HepG2 (cell line): ENCODE results near the gene ZCCHC24. TPM values are rescaled to one million over a fixed set of nuclear protein-coding genes. Genes with fewer than 3 reads are reported as not detected.

Source experiments
- ATAC-seq: fragments of 200-7000 bp; cut with Tn5 transposase; 3 replicates; pipeline ENCODE4 v1.9.1; 2020; ENCODE audit warnings: mild to moderate bottlenecking, moderate library complexity
- BruUV-seq: library from RNA; stranded (reverse); fragments of 400-500 nt; replicated peaks from 2 replicates; lab custom pipeline; 2021; lab: Mats Ljungman, UMichigan
- CTCF ChIA-PET: fragments of 300-600 bp; formaldehyde crosslinking; extraction: SDS; loops from one replicate; lab custom pipeline; 2021; ENCODE audit warnings: low total read pairs, inconsistent platforms, low intra/inter-chr PET ratio; lab: Yijun Ruan, JAX
- POLR2A ChIA-PET: fragments of 350-600 bp; sonication (Branson Sonifier 250); formaldehyde crosslinking; loops from one replicate; lab custom pipeline; 2020; ENCODE audit warnings: antibody characterized with exemption, inconsistent platforms; lab: Yijun Ruan, JAX
- DNase-seq: peaks from one replicate; pipeline ENCODE4 v3.0.0-alpha.2; 2015; ENCODE audit warnings: low spot score
- FAIRE-seq: peaks from 3 replicates; lab custom pipeline; 2011; peaks lifted over from hg19 to GRCh38; lab: Jason Lieb, UNC
- H2AFZ ChIP-seq: one replicate; pipeline ENCODE4 v1.6.1; 2011; ENCODE audit warnings: low read length, inconsistent platforms
- H3K27ac ChIP-seq: fragments of 300-600 bp; 3 replicates; pipeline ENCODE4 v1.8.0; 2011; ENCODE audit warnings: mixed run types, mild to moderate bottlenecking, mixed read lengths, low read length, inconsistent platforms; ENCODE audit not compliant: insufficient read depth; ENCODE audit errors: extremely low read length
- H3K27me3 ChIP-seq, 2 experiments: fragments of 200-600 bp in 1 of 2; 2 replicates in 1 of 2; 3 replicates in 1 of 2; pipeline versions ENCODE4 v1.6.0 to v1.8.0; 2011; ENCODE audit warnings: low read length in 2 of 2, mild to moderate bottlenecking in 2 of 2, moderate library complexity in 2 of 2, inconsistent platforms in 1 of 2; ENCODE audit not compliant: insufficient read depth in 2 of 2, control insufficient read depth in 1 of 2
- H3K36me3 ChIP-seq, 2 experiments: fragments of 200-600 bp in 1 of 2; replicated peaks in 1 of 2; 2 replicates in 1 of 2; 3 replicates in 1 of 2; pipeline versions ENCODE4 v1.5.1 to v1.8.0; 2011; ENCODE audit warnings: low read length in 2 of 2, inconsistent platforms in 1 of 2; ENCODE audit not compliant: insufficient read depth in 2 of 2, control insufficient read depth in 1 of 2
- H3K4me1 ChIP-seq: 2 replicates; pipeline ENCODE4 v1.5.1; 2012; ENCODE audit warnings: low read length, inconsistent platforms; ENCODE audit not compliant: insufficient read depth
- H3K4me2 ChIP-seq: 2 replicates; pipeline ENCODE4 v1.6.0; 2011; ENCODE audit warnings: low read depth, low read length, inconsistent platforms
- H3K4me3 ChIP-seq, 3 experiments: fragments of 200-600 bp in 1 of 3; sonication (generic), shearing (Covaris generic) in 1 of 3; replicated peaks in 1 of 3; 2 replicates each; pipeline ENCODE4 v1.5.1; 2011 to 2016; ENCODE audit warnings: low read length in 3 of 3, inconsistent platforms in 2 of 3, low read depth in 2 of 3, mild to moderate bottlenecking in 2 of 3, control low read depth in 1 of 3, mixed read lengths in 1 of 3; ENCODE audit not compliant: insufficient read depth in 1 of 3
- H3K79me2 ChIP-seq: one replicate; pipeline ENCODE4 v1.6.1; 2011; ENCODE audit warnings: low read length, inconsistent platforms; ENCODE audit not compliant: insufficient read depth
- H3K9ac ChIP-seq: 2 replicates; pipeline ENCODE4 v1.6.0; 2011; ENCODE audit warnings: mild to moderate bottlenecking, low read depth, low read length, inconsistent platforms; ENCODE audit not compliant: insufficient read depth
- H3K9me3 ChIP-seq: 2 replicates; pipeline ENCODE4 v1.5.1; 2012; ENCODE audit warnings: mild to moderate bottlenecking, low read length
- H4K20me1 ChIP-seq: 2 replicates; pipeline ENCODE4 v1.6.0; 2011; ENCODE audit warnings: inconsistent platforms, mild to moderate bottlenecking, low read length, moderate library complexity; ENCODE audit not compliant: insufficient read depth
- POLR2A ChIP-seq, 2 experiments: IDR thresholded peaks; 2 replicates each; pipeline ENCODE4 v1.6.1; 2011; ENCODE audit warnings: low read depth in 2 of 2, low read length in 2 of 2, mild to moderate bottlenecking in 1 of 2, moderate library complexity in 1 of 2; ENCODE audit not compliant: insufficient read depth in 1 of 2
- ZNF343 ChIP-seq: sonication (generic); formaldehyde crosslinking; IDR thresholded peaks from 2 replicates; pipeline ENCODE4 v1.4.0; 2020; ENCODE audit warnings: mild to moderate bottlenecking, missing genetic modification reagents
- ZNF362 ChIP-seq: sonication (generic); formaldehyde crosslinking; IDR thresholded peaks from 2 replicates; pipeline ENCODE4 v1.4.0; 2020; ENCODE audit warnings: missing genetic modification reagents, mild to moderate bottlenecking, borderline replicate concordance
- ZNF503 ChIP-seq: sonication (generic); formaldehyde crosslinking; IDR thresholded peaks from 2 replicates; pipeline ENCODE4 v1.4.0; 2020; ENCODE audit warnings: missing genetic modification reagents
- ZNF687 ChIP-seq: sonication (generic); formaldehyde crosslinking; IDR thresholded peaks from 2 replicates; pipeline ENCODE4 v1.5.1; 2020; ENCODE audit warnings: mild to moderate bottlenecking, missing genetic modification reagents, moderate library complexity
- ZNF768 ChIP-seq: sonication (generic); formaldehyde crosslinking; IDR thresholded peaks from 2 replicates; pipeline ENCODE4 v1.4.0; 2020; ENCODE audit warnings: missing genetic modification reagents
- WGBS: methylation state at CpG from one replicate; pipeline ENCODE4 v1.1.6; 2017; ENCODE audit warnings: low lambda C conversion rate; 5-methylcytosine and 5-hydroxymethylcytosine counted together
- in situ Hi-C: cut with HindIII; loops from 2 replicates; pipeline ENCODE4 v1.10.0; 2017; ENCODE audit warnings: low pct_unique_long_range_greater_than_20kb; ENCODE audit not compliant: extremely low pct_ligation_motif_present
- intact Hi-C: fragments of 100-400 bp; cut with micrococcal nuclease; formaldehyde crosslinking; loops from one replicate; pipeline ENCODE4 v1.10.0; 2022; ENCODE audit not compliant: unreplicated experiment
- polyA plus RNA-seq, 8 experiments: library from polyadenylated mRNA; depleted of rRNA in 3 of 8; stranded (reverse) in 7 of 8; unstranded in 1 of 8; fragments of >200 nt; fragmentation: Illumina TruSeq in 4 of 8; extraction: Trizol in 4 of 8; gene quantifications; 2 replicates each; pipeline versions ENCODE4 v1.2.1 to v1.2.3, GENCODE V29; 2011 to 2016; ENCODE audit warnings: low read depth in 4 of 8, missing spikeins in 1 of 8, mixed read lengths in 1 of 8; ENCODE audit not compliant: insufficient read depth in 1 of 8
- total RNA-seq, 5 experiments: library from RNA; depleted of rRNA; stranded (reverse); fragments of >200 nt; fragmentation: Illumina TruSeq; extraction: Trizol; gene quantifications; 2 replicates each; pipeline ENCODE4 v1.2.3, GENCODE V29; 2016; ENCODE audit warnings: low read depth in 1 of 5
- TF ChIP-seq, protein P1 (sequence below): sonication (generic); formaldehyde crosslinking; IDR thresholded peaks from 2 replicates; pipeline ENCODE4 v1.9.0; 2021; ENCODE audit warnings: missing genetic modification reagents, mild to moderate bottlenecking, borderline replicate concordance
- TF ChIP-seq, protein P2 (sequence below): sonication (generic); formaldehyde crosslinking; IDR thresholded peaks from 2 replicates; pipeline ENCODE4 v1.5.0; 2020; ENCODE audit warnings: mild to moderate bottlenecking, missing genetic modification reagents

ZCCHC24 gene
- total and polyA plus RNA-seq, 2 of the 13 experiments (the other 11 are each of a cell fraction or from before 2014, with no cell fraction given), result 3.1 to 7.9 TPM

DNA sequence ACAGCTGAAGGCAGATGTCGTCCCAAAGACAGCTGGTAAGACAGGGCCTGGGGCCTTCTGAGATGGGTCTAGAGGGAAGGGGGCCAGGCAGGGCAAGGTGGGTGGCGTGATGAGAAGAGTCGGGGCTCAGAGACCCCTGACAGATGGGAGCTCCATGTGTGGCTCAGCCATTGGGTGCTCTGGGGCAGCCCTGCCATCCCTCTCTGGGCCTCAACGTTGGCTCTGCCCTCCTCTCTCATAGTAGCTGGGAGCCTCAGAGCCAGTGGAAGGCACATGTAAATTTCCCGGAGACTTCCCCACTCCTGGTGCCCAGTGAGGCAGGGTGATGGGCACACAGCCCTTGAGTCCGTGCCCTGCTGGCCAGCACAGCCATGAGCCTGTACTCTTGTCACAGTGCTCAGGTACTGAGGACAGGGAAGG is 96.3 kb downstream of the ZCCHC24 start:
- FAIRE-seq (no peak), ATAC-seq (no peak), DNase-seq (no peak)
- intact Hi-C loops, result loop anchor here (10.0 kb wide), 1 partner anchor 54 kb away; no protein-coding TSS in a partner anchor
- ChIA-PET CTCF (no interaction called here), POLR2A (interaction anchor here (5.9 to 7.8 kb wide), 2 partner anchors 9 to 13 kb away, joined by 45 to 134 read pairs; no protein-coding TSS in a partner anchor)
- peak overlapping the region; percentile 75 to 85 (median 78) for H3K4me3 ChIP-seq
- in situ Hi-C loops, result no loop called here
- H3K36me3 ChIP-seq, result peaks cover 34 to 53% of the 10 kb centered on the region in 2 experiments
- H3K4me1 ChIP-seq, result peaks cover 68% of the 10 kb centered on the region
- H4K20me1 ChIP-seq, result peaks cover 50% of the 10 kb centered on the region
- peak overlapping the region; percentile 96 for H3K4me2 ChIP-seq
- H2AFZ ChIP-seq, result no peak overlapping the region
- TF ChIP-seq POLR2A (IDR thresholded peaks at IDR 0.05; ENCODE audit: insufficient read depth in 1 of 2, low read depth in 2 of 2, low read length in 2 of 2) (0 out of 4 replicates have a peak, but pooled peaks of 1 of the 2 experiments have one; percentile 5), ZNF362 (no peak), ZNF503 (CRISPR knock-in tag) (no peak), ZNF768 (CRISPR knock-in tag) (peak; percentile 26; the same call in 1 of the 2 replicates), ZNF343 (CRISPR knock-in tag) (0 out of 2 replicates have a peak, but pooled peaks have one; percentile 1), ZNF687 (CRISPR knock-in tag) (0 out of 2 replicates have a peak, but pooled peaks have one; percentile 1)
- TF ChIP-seq, protein P1, sequence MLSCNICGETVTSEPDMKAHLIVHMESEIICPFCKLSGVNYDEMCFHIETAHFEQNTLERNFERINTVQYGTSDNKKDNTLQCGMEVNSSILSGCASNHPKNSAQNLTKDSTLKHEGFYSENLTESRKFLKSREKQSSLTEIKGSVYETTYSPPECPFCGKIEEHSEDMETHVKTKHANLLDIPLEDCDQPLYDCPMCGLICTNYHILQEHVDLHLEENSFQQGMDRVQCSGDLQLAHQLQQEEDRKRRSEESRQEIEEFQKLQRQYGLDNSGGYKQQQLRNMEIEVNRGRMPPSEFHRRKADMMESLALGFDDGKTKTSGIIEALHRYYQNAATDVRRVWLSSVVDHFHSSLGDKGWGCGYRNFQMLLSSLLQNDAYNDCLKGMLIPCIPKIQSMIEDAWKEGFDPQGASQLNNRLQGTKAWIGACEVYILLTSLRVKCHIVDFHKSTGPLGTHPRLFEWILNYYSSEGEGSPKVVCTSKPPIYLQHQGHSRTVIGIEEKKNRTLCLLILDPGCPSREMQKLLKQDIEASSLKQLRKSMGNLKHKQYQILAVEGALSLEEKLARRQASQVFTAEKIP, result no peak
- TF ChIP-seq, protein P2, sequence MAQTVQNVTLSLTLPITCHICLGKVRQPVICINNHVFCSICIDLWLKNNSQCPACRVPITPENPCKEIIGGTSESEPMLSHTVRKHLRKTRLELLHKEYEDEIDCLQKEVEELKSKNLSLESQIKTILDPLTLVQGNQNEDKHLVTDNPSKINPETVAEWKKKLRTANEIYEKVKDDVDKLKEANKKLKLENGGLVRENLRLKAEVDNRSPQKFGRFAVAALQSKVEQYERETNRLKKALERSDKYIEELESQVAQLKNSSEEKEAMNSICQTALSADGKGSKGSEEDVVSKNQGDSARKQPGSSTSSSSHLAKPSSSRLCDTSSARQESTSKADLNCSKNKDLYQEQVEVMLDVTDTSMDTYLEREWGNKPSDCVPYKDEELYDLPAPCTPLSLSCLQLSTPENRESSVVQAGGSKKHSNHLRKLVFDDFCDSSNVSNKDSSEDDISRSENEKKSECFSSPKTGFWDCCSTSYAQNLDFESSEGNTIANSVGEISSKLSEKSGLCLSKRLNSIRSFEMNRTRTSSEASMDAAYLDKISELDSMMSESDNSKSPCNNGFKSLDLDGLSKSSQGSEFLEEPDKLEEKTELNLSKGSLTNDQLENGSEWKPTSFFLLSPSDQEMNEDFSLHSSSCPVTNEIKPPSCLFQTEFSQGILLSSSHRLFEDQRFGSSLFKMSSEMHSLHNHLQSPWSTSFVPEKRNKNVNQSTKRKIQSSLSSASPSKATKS (CRISPR knock-in tag), result no peak
- no peaks in the 10 kb centered on the region for H3K27me3 ChIP-seq
- no peaks in the 10 kb centered on the region for H3K9me3 ChIP-seq
- H3K79me2 ChIP-seq, result peaks cover 36% of the 10 kb centered on the region
- WGBS, result 94% methylated on average over 3 of the region's 6 CpGs
- H3K27ac ChIP-seq, result peak overlapping the region; percentile 93
- H3K9ac ChIP-seq, result peak overlapping the region; percentile 94
- BruUV-seq, result no TSS peak
